HFFc6 (cell line): ENCODE results near the gene BRSK1. TPM values are rescaled to one million over a fixed set of nuclear protein-coding genes. Genes with fewer than 3 reads are reported as not detected.

ENCODE experiments used
- DNase-seq: peaks from one replicate; pipeline ENCODE4 v3.0.0-alpha.2; 2018
- H3K27ac Mint-ChIP-seq: 2 replicates; pipeline ENCODE4 v1.8.0; 2020; ENCODE audit warnings: mild to moderate bottlenecking, mixed read lengths
- H3K27me3 Mint-ChIP-seq: 2 replicates; pipeline ENCODE4 v1.8.0; 2021; ENCODE audit warnings: mild to moderate bottlenecking, moderate library complexity, mixed read lengths; ENCODE audit not compliant: insufficient read depth
- H3K36me3 Mint-ChIP-seq: 2 replicates; pipeline ENCODE4 v1.8.0; 2021; ENCODE audit warnings: low read depth, mixed read lengths
- H3K4me1 Mint-ChIP-seq: 2 replicates; pipeline ENCODE4 v1.8.0; 2020; ENCODE audit warnings: low read depth, mixed read lengths
- H3K4me3 Mint-ChIP-seq: 2 replicates; pipeline ENCODE4 v1.8.0; 2020; ENCODE audit warnings: mild to moderate bottlenecking, moderate library complexity, mixed read lengths
- H3K9me3 Mint-ChIP-seq: 2 replicates; pipeline ENCODE4 v1.8.0; 2020; ENCODE audit warnings: mild to moderate bottlenecking, mixed read lengths
- total RNA-seq, 6 experiments: library from RNA; stranded (reverse); fragmentation: NEBNext Ultra II Directional; extraction: Animal tissue kit (Norgen Biotek cat#: 25700); gene quantifications; 2 replicates in 1 of 6; 3 replicates in 5 of 6; pipeline ENCODE4 v1.2.3, GENCODE V29; 2021
- TF ChIP-seq, protein P1 (sequence below): fragments of 200-600 bp; sonication (generic); IDR thresholded peaks from 2 replicates; pipeline ENCODE4 v1.5.0; 2021; ENCODE audit warnings: antibody characterized with exemption, mild to moderate bottlenecking

The BRSK1 gene
- total RNA-seq, 6 experiments from 2014 or later, result 10.9 to 12.0 (median 11.3) TPM

DNA sequence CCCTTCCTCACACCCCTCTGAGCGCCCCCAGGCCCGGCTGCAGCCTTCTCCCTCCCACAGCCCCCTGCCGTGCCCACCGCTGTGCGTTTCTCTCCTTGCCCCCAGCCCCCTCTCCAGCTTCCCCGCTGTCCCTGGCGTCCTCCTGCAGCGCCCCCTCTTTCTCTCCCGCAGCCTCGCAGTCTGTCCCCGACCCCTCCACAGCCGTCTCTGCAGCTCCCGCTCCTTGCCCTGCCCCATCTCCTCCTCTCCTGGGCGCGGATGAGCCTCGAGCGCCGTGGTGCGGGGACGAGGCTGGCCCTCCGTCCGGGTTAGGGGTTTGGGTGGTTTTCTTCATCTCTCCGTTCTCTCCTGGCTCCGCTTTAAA, 57.0 kb downstream of the BRSK1 start:
- Mint-ChIP-seq H3K4me3 (peak overlapping the region; percentile 91), H3K27me3 (peaks cover 7% of the 10 kb centered on the region), H3K36me3 (no peaks in the 10 kb centered on the region; the same call in 1 of the 2 replicates), H3K27ac (peak overlapping the region; percentile 100; the same call in 1 of the 2 replicates), H3K9me3 (no peaks in the 10 kb centered on the region), H3K4me1 (peaks cover 33% of the 10 kb centered on the region)
- no peak for DNase-seq
- TF ChIP-seq, protein P1, sequence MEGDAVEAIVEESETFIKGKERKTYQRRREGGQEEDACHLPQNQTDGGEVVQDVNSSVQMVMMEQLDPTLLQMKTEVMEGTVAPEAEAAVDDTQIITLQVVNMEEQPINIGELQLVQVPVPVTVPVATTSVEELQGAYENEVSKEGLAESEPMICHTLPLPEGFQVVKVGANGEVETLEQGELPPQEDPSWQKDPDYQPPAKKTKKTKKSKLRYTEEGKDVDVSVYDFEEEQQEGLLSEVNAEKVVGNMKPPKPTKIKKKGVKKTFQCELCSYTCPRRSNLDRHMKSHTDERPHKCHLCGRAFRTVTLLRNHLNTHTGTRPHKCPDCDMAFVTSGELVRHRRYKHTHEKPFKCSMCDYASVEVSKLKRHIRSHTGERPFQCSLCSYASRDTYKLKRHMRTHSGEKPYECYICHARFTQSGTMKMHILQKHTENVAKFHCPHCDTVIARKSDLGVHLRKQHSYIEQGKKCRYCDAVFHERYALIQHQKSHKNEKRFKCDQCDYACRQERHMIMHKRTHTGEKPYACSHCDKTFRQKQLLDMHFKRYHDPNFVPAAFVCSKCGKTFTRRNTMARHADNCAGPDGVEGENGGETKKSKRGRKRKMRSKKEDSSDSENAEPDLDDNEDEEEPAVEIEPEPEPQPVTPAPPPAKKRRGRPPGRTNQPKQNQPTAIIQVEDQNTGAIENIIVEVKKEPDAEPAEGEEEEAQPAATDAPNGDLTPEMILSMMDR, result peak; percentile 51

DNA sequence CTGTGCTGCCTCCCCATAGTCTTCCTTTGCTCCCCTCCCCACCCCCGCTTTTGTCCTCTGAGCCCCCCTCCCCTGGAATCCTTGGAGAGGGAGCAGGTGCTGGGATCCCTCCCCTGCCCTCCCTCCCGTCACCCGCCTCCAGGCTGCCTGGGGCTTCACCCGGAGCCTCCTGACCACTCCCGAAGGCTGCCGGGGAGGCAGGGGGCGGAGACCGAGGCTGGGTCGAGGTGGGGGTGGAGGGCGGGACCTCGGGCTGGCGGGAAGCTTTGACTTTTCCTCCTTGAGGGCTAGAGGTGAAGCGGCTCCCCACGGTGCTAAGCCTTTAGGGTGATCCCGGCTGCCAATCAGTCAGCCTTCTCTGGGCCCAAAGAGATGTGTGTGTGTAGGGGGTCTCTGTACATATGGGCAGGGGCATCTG, 57.4 kb downstream of the BRSK1 start:
- H3K4me3 Mint-ChIP-seq, result peak overlapping the region; percentile 91
- H3K36me3 Mint-ChIP-seq, result no peaks in the 10 kb centered on the region; the same call in 1 of the 2 replicates
- peaks cover 7% of the 10 kb centered on the region for H3K27me3 Mint-ChIP-seq
- H3K27ac Mint-ChIP-seq, result peak overlapping the region; percentile 100
- no peaks in the 10 kb centered on the region for H3K9me3 Mint-ChIP-seq
- TF ChIP-seq, protein P1, result no peak
- DNase-seq, result peak; percentile 41
- H3K4me1 Mint-ChIP-seq, result peaks cover 33% of the 10 kb centered on the region

GRCh38 chr19:55341595-55342531, 58.1 kb downstream of the BRSK1 start:
- Mint-ChIP-seq H3K9me3 (no peaks in the 10 kb centered on the region), H3K27ac (peak overlapping the region; percentile 60), H3K27me3 (peaks cover 6% of the 10 kb centered on the region), H3K4me1 (peaks cover 33% of the 10 kb centered on the region), H3K36me3 (no peaks in the 10 kb centered on the region; the same call in 1 of the 2 replicates), H3K4me3 (peak overlapping the region; percentile 60)
- no peak for DNase-seq
- TF ChIP-seq, protein P1, result no peak

DNA sequence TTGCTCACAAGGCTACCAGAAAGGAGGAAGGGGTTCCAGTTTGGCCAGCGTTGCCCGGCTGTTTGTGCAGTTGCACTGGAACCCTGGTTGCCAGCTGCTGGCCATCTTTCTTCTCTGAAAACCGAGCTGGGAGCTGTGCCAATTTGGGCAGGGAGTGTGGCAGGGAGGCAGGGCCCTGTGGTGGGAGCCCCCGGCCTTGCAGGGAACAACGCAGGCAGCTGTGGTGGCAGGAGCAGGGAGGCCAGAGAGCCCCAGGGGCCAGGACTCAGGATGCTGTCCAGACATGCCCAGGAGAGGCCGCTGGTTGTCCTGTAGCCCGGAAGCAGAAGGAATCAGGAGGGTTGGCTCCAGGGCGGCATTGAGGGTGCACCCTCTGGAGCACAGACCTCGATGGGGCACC, 60.6 kb downstream of the BRSK1 start:
- DNase-seq, result no peak
- Mint-ChIP-seq H3K36me3 (no peaks in the 10 kb centered on the region; the same call in 1 of the 2 replicates), H3K27me3 (peaks cover 2% of the 10 kb centered on the region; the same call in 1 of the 2 replicates), H3K4me1 (peaks cover 23% of the 10 kb centered on the region), H3K4me3 (no peak overlapping the region), H3K27ac (no peak overlapping the region), H3K9me3 (no peaks in the 10 kb centered on the region)
- TF ChIP-seq, protein P1, result no peak

DNA sequence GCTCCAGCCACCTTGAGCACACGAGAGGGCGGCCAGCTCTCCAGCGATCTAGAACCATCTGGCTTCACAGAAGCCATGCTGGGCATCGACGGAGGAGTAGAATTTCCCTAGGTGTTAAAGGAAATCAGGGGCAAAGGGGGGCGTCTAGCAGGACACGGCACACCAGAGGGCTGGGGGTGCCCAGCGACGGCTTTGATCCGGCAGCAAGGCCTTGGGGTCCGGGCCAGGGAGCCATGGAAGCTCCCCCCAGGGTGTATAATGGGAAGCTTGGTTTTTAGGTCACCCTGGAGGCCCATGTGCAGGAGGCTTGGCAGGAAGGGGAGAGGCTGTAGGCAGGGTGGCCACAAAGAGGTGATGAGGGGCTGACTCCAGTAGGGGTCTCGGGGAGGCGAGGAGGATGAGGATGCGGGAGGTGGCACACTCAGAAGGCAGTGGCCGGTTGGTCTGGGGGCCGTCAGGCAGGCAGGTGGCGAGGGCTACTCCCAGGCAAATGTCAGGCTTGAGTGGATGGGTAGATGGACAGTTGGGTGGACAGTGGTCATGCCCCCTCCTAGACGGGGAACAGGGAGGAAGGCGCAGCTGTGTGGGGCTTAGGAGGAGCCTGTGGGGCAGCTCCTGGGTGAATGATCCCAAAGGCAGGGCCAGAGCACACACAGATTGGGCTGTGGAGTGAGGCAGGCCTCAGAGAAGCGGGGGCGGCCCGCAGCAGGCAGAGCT, 61.5 kb downstream of the BRSK1 start:
- Mint-ChIP-seq H3K4me1 (peaks cover 23% of the 10 kb centered on the region), H3K9me3 (no peaks in the 10 kb centered on the region), H3K36me3 (no peaks in the 10 kb centered on the region; the same call in 1 of the 2 replicates), H3K27me3 (no peaks in the 10 kb centered on the region), H3K27ac (no peak overlapping the region), H3K4me3 (no peak overlapping the region)
- DNase-seq, result no peak
- TF ChIP-seq, protein P1, result no peak
